Measurements from ENCODE around the gene SRCAP. TPM values are rescaled to one million over a fixed set of nuclear protein-coding genes. Genes with fewer than 3 reads are reported as not detected.

Gene SRCAP
- polyA plus RNA-seq, 1 experiment = 4.4 TPM

GRCh38 chr16:30725418-30725792, 26.4 kb downstream of the SRCAP start:
- ChIA-PET POLR2A (no interaction called here), CTCF (no interaction called here)
- Histone ChIP-seq H3K27me3 (ENCODE audit: control insufficient read depth, insufficient read depth, low read length) (no peaks in the 10 kb centered on the region), H3K4me3 (ENCODE audit: low read depth, low read length) (no peak overlapping the region), H3K36me3 (ENCODE audit: control insufficient read depth, insufficient read depth, low read length) (peaks cover 45% of the 10 kb centered on the region)
- no peak for TF ChIP-seq CTCF (IDR thresholded peaks at IDR 0.05; ENCODE audit: insufficient read depth, low read depth, low read length)
- no peak for DNase-seq (ENCODE audit: low read depth)

- no peak for TF ChIP-seq CTCF (IDR thresholded peaks at IDR 0.05; ENCODE audit: insufficient read depth, low read depth, low read length)
- Histone ChIP-seq H3K4me3 (ENCODE audit: low read depth, low read length) (no peak overlapping the region), H3K27me3 (ENCODE audit: control insufficient read depth, insufficient read depth, low read length) (no peaks in the 10 kb centered on the region), H3K36me3 (ENCODE audit: control insufficient read depth, insufficient read depth, low read length) (peaks cover 30% of the 10 kb centered on the region)
- POLR2A ChIA-PET = no interaction called here
- no peak for DNase-seq (ENCODE audit: low read depth)
- CTCF ChIA-PET = no interaction called here
These were observed 29.4 kb downstream of the SRCAP start for GRCh38 chr16:30728321-30728720.

GRCh38 chr16:30728899-30729672, 30.1 kb downstream of the SRCAP start:
- ChIA-PET POLR2A (no interaction called here), CTCF (no interaction called here)
- Histone ChIP-seq H3K4me3 (ENCODE audit: low read depth, low read length) (no peak overlapping the region), H3K27me3 (ENCODE audit: control insufficient read depth, insufficient read depth, low read length) (no peaks in the 10 kb centered on the region), H3K36me3 (ENCODE audit: control insufficient read depth, insufficient read depth, low read length) (peaks cover 30% of the 10 kb centered on the region)
- TF ChIP-seq CTCF (IDR thresholded peaks at IDR 0.05; ENCODE audit: insufficient read depth, low read depth, low read length) = no peak
- no peak for DNase-seq (ENCODE audit: low read depth)

- no peak for TF ChIP-seq CTCF (IDR thresholded peaks at IDR 0.05; ENCODE audit: insufficient read depth, low read depth, low read length)
- DNase-seq (ENCODE audit: low read depth) = no peak
- Histone ChIP-seq H3K4me3 (ENCODE audit: low read depth, low read length) (no peak overlapping the region), H3K27me3 (ENCODE audit: control insufficient read depth, insufficient read depth, low read length) (no peaks in the 10 kb centered on the region), H3K36me3 (ENCODE audit: control insufficient read depth, insufficient read depth, low read length) (peaks cover 35% of the 10 kb centered on the region)
- ChIA-PET CTCF (no interaction called here), POLR2A (no interaction called here)
These were observed 32.4 kb downstream of the SRCAP start for GRCh38 chr16:30731411-30731810.

- ChIA-PET POLR2A (no interaction called here), CTCF (no interaction called here)
- peaks cover 46% of the 10 kb centered on the region for H3K36me3 ChIP-seq (ENCODE audit: control insufficient read depth, insufficient read depth, low read length)
- no peak for DNase-seq (ENCODE audit: low read depth)
- H3K27me3 ChIP-seq (ENCODE audit: control insufficient read depth, insufficient read depth, low read length) = no peaks in the 10 kb centered on the region
- H3K4me3 ChIP-seq (ENCODE audit: low read depth, low read length) = no peak overlapping the region
- no peak for TF ChIP-seq CTCF (IDR thresholded peaks at IDR 0.05; ENCODE audit: insufficient read depth, low read depth, low read length)
These were observed 38.2 kb downstream of the SRCAP start for GRCh38 chr16:30736995-30737793.
